HG03097 (cell line): Measurements from ENCODE around the gene COG7.
"Not testable (repeated sequence)": the region's sequence is repeated elsewhere in the genome, so short reads cannot be mapped to it uniquely, and the experiment has no call there.

Experiments used
- ATAC-seq: cut with Tn5 transposase; IDR thresholded peaks from one replicate; pipeline ENCODE4 v1.9.1; 2021; ENCODE audit not compliant: unreplicated experiment, low FRiP score

Gene COG7

GRCh38 chr16:23416816-23417215, 36.2 kb downstream of the COG7 start:
- ATAC-seq = no peak

DNA sequence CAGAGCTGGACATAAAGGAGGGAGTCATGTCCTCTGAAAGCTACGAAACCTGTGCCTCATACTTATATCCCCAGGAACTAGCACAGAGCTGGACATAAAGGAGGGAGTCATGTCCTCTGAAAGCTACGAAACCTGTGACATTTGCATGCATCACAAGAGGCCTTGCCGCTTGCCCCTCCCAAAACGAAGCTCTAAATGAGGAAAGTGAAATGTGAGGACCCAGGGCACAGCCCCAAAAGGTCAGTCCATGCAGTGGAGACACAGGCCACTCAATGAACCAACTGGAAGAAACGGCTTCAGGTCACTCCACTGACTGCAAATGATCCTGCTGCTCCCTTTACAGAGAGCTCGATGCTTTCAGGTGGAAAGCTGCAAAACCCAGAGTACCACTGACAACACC, 38.3 kb downstream of the COG7 start:
- ATAC-seq = no peak

- ATAC-seq = no peak
Measured at GRCh38 chr16:23410176-23410575, 42.8 kb downstream of the COG7 start.

GRCh38 chr16:23409522-23409921, 43.5 kb downstream of the COG7 start:
- ATAC-seq = no peak

DNA sequence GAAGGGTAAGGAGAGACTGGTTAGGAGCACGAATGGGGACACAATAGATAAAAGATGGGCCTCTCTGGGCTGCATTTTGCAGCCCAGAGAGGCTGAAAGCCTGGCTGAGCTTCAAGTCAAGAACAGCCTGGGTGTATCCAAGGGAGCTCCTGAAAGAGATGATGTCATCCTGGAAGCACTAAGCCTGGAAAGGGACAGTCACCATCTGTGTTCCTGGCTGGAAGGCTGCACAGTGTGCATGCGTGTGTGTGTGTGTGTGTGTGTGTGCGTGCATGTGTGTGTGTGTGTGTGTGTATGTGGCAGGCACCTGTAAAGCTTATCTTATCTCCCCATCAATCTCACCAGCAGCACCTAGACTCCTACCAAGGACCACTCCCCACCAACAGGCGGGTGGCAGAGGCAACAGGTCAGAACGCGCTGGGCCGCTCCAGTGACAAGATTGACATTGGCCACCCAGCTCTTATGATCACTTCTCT, 44.1 kb downstream of the COG7 start:
- ATAC-seq = no peak

DNA sequence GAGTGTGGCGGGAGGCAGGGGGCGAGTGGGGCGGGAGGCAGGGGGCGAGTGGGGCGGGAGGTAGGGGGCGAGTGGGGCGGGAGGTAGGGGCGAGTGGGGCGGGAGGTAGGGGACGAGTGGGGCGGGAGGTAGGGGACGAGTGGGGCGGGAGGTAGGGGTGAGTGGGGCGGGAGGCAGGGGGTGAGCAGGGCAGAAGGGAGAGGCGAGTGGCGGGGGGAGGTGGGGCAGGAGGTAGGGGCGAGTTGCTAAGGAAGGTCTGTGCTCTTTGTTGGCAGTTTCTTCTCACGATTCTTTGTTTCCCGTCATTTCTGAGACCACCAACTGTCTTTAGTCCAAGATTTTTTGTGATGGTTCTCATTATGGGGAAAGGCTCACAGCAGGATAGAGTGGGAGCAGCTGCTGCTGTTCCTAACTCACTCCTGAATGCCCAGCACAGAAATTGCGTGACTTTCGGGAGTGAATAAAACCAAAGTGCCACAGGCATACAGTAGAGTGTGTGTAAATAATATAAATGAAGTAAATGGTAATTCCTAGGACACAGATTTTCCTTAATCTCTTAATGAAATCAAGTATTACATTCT, 44.7 kb downstream of the COG7 start:
- ATAC-seq = no peak

GRCh38 chr16:23407436-23408127, 45.4 kb downstream of the COG7 start:
- no peak for ATAC-seq

GRCh38 chr16:23406546-23407240, 46.3 kb downstream of the COG7 start:
- no peak for ATAC-seq

GRCh38 chr16:23406024-23406423, 47.0 kb downstream of the COG7 start:
- no peak for ATAC-seq

DNA sequence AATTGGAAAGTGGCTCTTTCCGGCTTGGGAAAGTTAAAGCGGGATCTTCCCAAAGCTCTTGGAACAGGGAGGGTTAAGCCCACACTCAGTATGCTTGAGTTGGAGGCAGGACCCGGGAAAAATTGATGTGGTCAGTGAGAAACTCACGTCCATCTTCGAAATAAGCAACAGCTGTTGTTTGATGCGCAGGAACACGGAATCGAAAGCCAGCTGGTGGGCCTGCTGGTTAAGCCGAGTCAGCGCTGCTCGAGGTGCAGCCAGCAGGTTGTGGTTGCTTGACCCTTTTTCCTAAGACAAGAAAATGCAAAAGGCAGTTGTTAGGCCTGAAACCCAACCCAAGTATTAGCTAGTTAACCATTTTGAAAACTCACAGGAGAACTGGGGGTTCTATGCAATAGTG, 49.4 kb downstream of the COG7 start:
- ATAC-seq = no peak

GRCh38 chr16:23402100-23402499, 50.9 kb downstream of the COG7 start:
- no peak for ATAC-seq

GRCh38 chr16:23401139-23401538, 51.9 kb downstream of the COG7 start:
- ATAC-seq = no peak

DNA sequence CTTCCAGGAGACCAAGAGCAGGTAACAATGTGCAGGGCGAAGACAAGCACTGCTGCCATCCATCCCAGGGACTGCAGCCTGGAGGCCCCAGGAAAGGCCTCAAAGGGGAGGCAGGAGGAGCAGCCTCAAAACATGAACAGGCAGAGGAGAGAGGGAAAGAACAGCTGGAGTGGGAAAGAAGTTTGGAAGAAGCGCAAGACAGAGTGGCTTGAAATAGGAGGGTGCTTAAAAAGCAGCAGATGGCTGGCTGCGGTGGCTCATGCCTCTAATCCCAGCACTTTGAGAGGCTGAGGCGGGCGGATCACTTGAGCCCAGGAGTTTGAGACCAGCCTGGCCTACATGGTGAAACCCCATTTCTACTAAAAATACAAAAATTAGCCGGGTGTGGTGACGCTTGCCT, 52.5 kb downstream of the COG7 start:
- not testable (repeated sequence) for ATAC-seq

DNA sequence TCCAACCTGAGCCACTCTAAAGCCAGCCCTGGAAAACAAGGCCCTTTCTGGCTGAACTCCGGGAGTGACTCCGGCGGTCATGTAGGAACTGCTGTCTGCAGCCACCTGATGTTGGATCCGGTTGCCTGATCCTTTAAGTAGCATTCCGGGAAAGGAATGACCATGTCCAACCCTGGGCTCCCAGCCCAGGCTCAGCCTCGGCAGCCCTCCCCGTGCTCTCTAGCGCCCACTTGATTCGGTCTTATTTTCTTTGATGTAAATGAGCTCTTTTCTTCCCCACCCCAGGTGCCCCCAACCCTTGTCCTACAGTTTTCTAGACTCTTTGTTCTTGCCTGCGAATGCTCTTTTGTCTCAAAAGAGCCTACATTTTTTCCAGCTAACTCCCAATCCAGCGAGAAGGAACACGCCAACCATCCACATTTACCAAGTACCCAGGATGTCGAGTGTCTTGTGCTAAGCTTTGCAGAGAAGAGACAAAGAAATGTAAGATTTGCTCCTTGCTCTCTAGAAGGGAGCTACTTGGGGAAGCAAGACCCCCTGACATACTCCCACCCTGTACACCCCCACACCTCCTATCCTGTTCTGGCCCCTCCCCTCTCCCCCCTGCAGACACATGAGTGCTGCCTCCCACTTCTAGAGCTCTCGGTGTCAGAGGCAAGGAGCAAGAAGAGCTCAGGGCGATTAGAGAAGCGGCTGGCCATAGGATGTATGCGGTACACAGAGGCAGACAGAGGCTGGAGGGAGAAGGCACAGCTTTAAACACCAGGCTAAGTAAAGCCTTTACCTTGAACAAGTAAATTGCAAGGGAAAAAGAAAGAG, 53.8 kb downstream of the COG7 start:
- no peak for ATAC-seq

DNA sequence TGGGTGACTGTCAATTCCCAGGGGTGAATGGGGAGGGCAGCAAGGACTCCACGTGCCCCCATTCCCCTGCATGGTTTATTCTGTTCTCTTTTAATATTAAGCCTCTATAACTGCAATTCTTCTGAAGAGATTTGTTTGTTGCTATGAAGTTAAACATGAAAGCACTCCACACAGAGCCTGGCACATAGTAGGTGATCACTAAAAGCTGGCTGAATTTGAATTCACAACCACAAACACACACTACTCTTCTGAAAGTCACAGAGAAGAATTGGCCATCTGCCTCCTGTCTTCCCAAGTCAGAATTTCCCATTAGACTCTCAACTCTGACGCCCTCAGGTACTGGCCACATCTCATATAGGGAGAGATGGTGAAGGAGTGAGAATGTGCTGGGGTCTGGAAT, 55.5 kb downstream of the COG7 start:
- no peak for ATAC-seq

GRCh38 chr16:23395732-23396131, 57.3 kb downstream of the COG7 start:
- ATAC-seq = no peak

DNA sequence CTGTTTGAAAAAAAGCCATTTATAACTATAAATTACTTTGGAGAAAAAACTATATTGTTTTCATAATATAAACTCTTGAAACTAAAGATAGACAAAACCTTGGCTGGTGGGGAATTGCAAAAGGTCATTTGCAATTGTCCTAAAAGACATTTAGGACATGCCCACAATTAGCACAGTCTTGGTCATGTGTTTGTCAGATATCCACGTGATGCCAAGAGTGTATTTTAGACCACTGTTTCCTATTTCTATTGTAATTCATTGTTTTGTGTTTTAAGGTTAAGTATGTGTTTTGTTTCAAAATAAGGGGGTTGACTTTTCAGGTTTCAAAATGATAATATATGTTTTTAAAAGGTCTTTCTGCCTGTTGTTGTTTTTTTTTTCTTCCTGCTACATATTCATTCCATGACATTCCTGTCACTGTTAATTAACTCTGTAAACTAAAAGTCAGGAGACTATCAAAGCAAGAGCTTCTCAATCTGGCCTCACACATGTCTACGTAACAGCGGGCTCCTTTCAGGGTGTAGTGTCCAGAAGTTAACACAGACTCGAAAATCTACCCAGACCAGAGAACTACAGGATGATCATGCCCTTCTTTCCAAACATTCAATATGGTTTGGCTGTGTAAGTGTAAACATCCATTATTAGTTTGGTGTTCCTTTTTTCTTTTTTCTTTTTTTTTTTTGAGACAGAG, 58.7 kb downstream of the COG7 start:
- ATAC-seq = no peak

DNA sequence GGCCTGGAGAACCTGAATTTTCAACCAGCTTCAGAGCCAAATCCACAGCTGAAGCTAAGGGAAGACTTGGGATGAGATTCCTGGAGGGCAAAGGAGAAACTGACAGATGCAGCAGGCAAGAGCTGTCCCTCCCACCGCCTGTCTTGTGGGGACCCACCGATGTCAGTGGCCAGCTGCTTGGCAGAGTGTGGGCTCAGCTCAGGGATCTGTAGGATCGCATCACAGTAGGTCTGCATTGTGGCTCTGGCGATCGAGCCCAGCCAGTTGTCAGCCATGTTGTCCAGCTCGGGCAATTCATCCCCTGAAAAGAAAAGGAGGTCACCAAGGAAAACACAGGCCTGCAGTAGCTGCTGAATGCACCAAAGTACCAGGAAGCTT, 60.8 kb downstream of the COG7 start:
- no peak for ATAC-seq

GRCh38 chr16:23391381-23392222, 61.4 kb downstream of the COG7 start:
- ATAC-seq = no peak

DNA sequence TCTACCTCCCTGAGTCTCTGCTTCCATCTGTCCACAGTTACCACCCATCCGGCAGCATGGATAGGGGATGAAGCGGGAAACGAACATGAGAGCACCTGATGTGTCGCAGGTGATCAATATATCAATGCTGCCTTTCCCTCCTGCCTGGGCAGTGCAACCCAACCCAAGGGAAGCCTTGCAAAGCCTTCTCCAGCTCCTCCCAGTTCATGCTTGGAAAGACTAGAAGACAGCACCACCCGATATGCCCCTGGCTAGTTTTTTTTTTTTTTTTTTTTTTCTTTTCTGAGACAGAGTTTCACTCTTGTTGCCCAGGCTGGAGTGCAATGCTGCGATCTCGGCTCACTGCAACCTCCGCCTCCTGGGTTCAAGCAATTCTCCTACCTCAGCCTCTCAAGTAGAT, 63.1 kb downstream of the COG7 start:
- ATAC-seq = not testable (repeated sequence)
